B cell (primary cell): ENCODE results near the gene TJP2. TPM values are rescaled to one million over a fixed set of nuclear protein-coding genes. Genes with fewer than 3 reads are reported as not detected.

Experiments
- ATAC-seq: fragments of 200-7000 bp; cut with Tn5 transposase; one replicate; pipeline ENCODE4 v1.10.0; 2021; ENCODE audit warnings: low read depth, mild to moderate bottlenecking, moderate number of reproducible peaks, moderate library complexity
- CTCF ChIA-PET: fragments of 350-600 bp; sonication (Branson Sonifier 250); formaldehyde crosslinking; loops from one replicate; lab custom pipeline; 2021; ENCODE audit warnings: antibody characterized with exemption, inconsistent platforms; lab: Charles Lee
- POLR2A ChIA-PET: fragments of 350-600 bp; sonication (Branson Sonifier 250); formaldehyde crosslinking; loops from one replicate; lab custom pipeline; 2021; ENCODE audit warnings: antibody characterized with exemption; lab: Charles Lee
- DNase-seq: peaks from one replicate; pipeline ENCODE4 v3.0.0; 2013
- H2AFZ ChIP-seq: 2 replicates; pipeline ENCODE4 v1.6.1; 2012; ENCODE audit warnings: mild to moderate bottlenecking, low read depth, low read length; ENCODE audit not compliant: insufficient read depth, poor library complexity, severe bottlenecking
- H3K27ac ChIP-seq, 2 donors: 1 replicate in 1 of 2; 2 replicates in 1 of 2; pipeline ENCODE4 v1.5.1; 2012 to 2013; ENCODE audit warnings: low read length in 2 of 2, mild to moderate bottlenecking in 2 of 2, moderate library complexity in 1 of 2
- H3K27me3 ChIP-seq, 4 experiments: fragments of 200-600 bp in 1 of 4; sonication (generic) in 1 of 4; replicated peaks in 1 of 4; 1 replicate in 2 of 4; 2 replicates in 2 of 4; pipeline versions ENCODE4 v1.6.1 to v1.7.0; 2013 to 2016; ENCODE audit warnings: low read length in 3 of 4, mild to moderate bottlenecking in 2 of 4, mixed read lengths in 1 of 4, moderate library complexity in 1 of 4; ENCODE audit not compliant: insufficient read depth in 4 of 4, control insufficient read depth in 3 of 4; ENCODE audit errors: control extremely low read depth in 1 of 4
- H3K36me3 ChIP-seq, 2 experiments: replicated peaks in 1 of 2; 1 replicate in 1 of 2; 2 replicates in 1 of 2; pipeline versions ENCODE4 v1.6.1 to v1.7.1; 2013; ENCODE audit warnings: low read length in 1 of 2; ENCODE audit not compliant: insufficient read depth in 2 of 2, control insufficient read depth in 1 of 2; ENCODE audit errors: control extremely low read depth in 1 of 2, extremely low read depth in 1 of 2
- H3K4me1 ChIP-seq, 2 donors: fragments of 200-600 bp in 1 of 2; sonication (generic) in 1 of 2; 1 replicate in 1 of 2; 2 replicates in 1 of 2; pipeline versions ENCODE4 v1.5.1 to v1.6.1; 2013 to 2017; ENCODE audit warnings: low read length in 2 of 2; ENCODE audit not compliant: control insufficient read depth in 2 of 2, insufficient read depth in 2 of 2
- H3K4me2 ChIP-seq: replicated peaks from 2 replicates; pipeline ENCODE3; 2012; ENCODE audit warnings: mild to moderate bottlenecking, low read depth, low read length; ENCODE audit not compliant: poor library complexity, severe bottlenecking
- H3K4me3 ChIP-seq, 5 experiments: fragments of 200-600 bp in 1 of 5; sonication (generic) in 1 of 5; 1 replicate in 3 of 5; 2 replicates in 2 of 5; pipeline versions ENCODE4 v1.5.1 to v1.7.0; 2011 to 2016; ENCODE audit warnings: low read length in 4 of 5, mild to moderate bottlenecking in 4 of 5, low read depth in 2 of 5, control low read depth in 1 of 5, moderate library complexity in 1 of 5; ENCODE audit not compliant: insufficient read depth in 1 of 5; ENCODE audit errors: control extremely low read depth in 1 of 5, extremely low read depth in 1 of 5
- H3K79me2 ChIP-seq: fragments of 200-600 bp; sonication (generic); one replicate; pipeline ENCODE4 v1.6.0; 2016; ENCODE audit warnings: low read length; ENCODE audit not compliant: control insufficient read depth, insufficient read depth
- H3K9ac ChIP-seq: fragments of 200-600 bp; sonication (generic); 2 replicates; pipeline ENCODE4 v1.6.1; 2017; ENCODE audit warnings: mild to moderate bottlenecking, low read length, moderate library complexity
- H3K9me3 ChIP-seq, 3 donors: one replicate each; pipeline versions ENCODE4 v1.6.1 to v1.7.1; 2013; ENCODE audit warnings: low read length in 2 of 3; ENCODE audit not compliant: control insufficient read depth in 2 of 3, insufficient read depth in 1 of 3; ENCODE audit errors: control extremely low read depth in 1 of 3
- H4K20me1 ChIP-seq: 2 replicates; pipeline ENCODE4 v1.6.0; 2012; ENCODE audit warnings: mild to moderate bottlenecking, low read length; ENCODE audit not compliant: insufficient read depth, control insufficient read depth, poor library complexity, severe bottlenecking
- H3K27ac Mint-ChIP-seq: one replicate; pipeline ENCODE4 v1.8.0; 2021; ENCODE audit warnings: mixed read lengths
- H3K27me3 Mint-ChIP-seq: one replicate; pipeline ENCODE4 v1.8.0; 2021; ENCODE audit warnings: mixed read lengths
- H3K4me1 Mint-ChIP-seq: one replicate; pipeline ENCODE4 v1.8.0; 2021; ENCODE audit warnings: mixed read lengths
- H3K4me3 Mint-ChIP-seq: one replicate; pipeline ENCODE4 v1.8.0; 2021; ENCODE audit warnings: mixed read lengths
- H3K9me3 Mint-ChIP-seq: one replicate; pipeline ENCODE4 v1.8.0; 2022; ENCODE audit warnings: mixed read lengths; ENCODE audit not compliant: insufficient read depth
- CTCF ChIP-seq: fragments of 200-600 bp; IDR thresholded peaks from one replicate; pipeline ENCODE4 v1.8.0; 2022; ENCODE audit warnings: antibody characterized with exemption, mild to moderate bottlenecking
- EZH2 ChIP-seq: IDR thresholded peaks from 2 replicates; pipeline ENCODE4 v1.6.1; 2012; ENCODE audit warnings: borderline replicate concordance, low read depth, mild to moderate bottlenecking, moderate library complexity, low read length; ENCODE audit not compliant: insufficient read depth, poor library complexity, severe bottlenecking
- WGBS: methylation state at CpG from one replicate; pipeline ENCODE4 v1.1.5; 2013; ENCODE audit warnings: missing lambda C conversion rate; ENCODE audit not compliant: insufficient coverage; 5-methylcytosine and 5-hydroxymethylcytosine counted together
- intact Hi-C: fragments of 100-400 bp; cut with micrococcal nuclease; formaldehyde crosslinking; loops from one replicate; pipeline ENCODE4 v1.10.0; 2022
- polyA plus RNA-seq: library from polyadenylated mRNA; depleted of rRNA; stranded (reverse); fragments of >200 nt; gene quantifications from 2 replicates; pipeline ENCODE4 v1.2.3, GENCODE V29; 2012
- total RNA-seq, 2 donors: library from RNA; stranded (reverse); fragments of 120-200 nt in 1 of 2; gene quantifications; 1 replicate in 1 of 2; 2 replicates in 1 of 2; pipeline versions ENCODE4 v1.2.3 to v1.2.4, GENCODE V29; 2013 to 2022

TJP2 gene
- total and polyA plus RNA-seq, 2 donors (not counting 1 experiment from before 2014, with no cell fraction given), result 1.2 to 2.3 TPM

- Histone ChIP-seq H3K27me3 (peaks cover 0 to 10% (median 1%) of the 10 kb centered on the region in 4 experiments), H4K20me1 (no peaks in the 10 kb centered on the region), H3K9me3 (no peaks in the 10 kb centered on the region), H3K79me2 (no peaks in the 10 kb centered on the region), H3K4me3 (no peak overlapping the region), H2AFZ (no peak overlapping the region), H3K27ac (no peak overlapping the region), H3K9ac (no peak overlapping the region), H3K4me1 (no peaks in the 10 kb centered on the region), H3K36me3 (no peaks in the 10 kb centered on the region), H3K4me2 (no peak overlapping the region)
- ATAC-seq (no peak), DNase-seq (no peak)
- no peak overlapping the region for H3K27ac Mint-ChIP-seq
- no peaks in the 10 kb centered on the region for H3K4me1 Mint-ChIP-seq
- intact Hi-C loops, result no loop called here
- ChIA-PET POLR2A (no interaction called here), CTCF (no interaction called here)
- 97% methylated on average over 6 of the region's 9 CpGs for WGBS
- H3K27me3 Mint-ChIP-seq, result peaks cover 26% of the 10 kb centered on the region
- H3K9me3 Mint-ChIP-seq, result no peaks in the 10 kb centered on the region
- H3K4me3 Mint-ChIP-seq, result no peak overlapping the region
- no peak for TF ChIP-seq CTCF
- TF ChIP-seq EZH2, result no peak
Observed at GRCh38 chr9:69265891-69266290, 91.8 kb downstream of the TJP2 start.

- Mint-ChIP-seq H3K9me3 (peaks cover 2% of the 10 kb centered on the region), H3K27me3 (peaks cover 17% of the 10 kb centered on the region), H3K27ac (no peak overlapping the region), H3K4me1 (no peaks in the 10 kb centered on the region), H3K4me3 (no peak overlapping the region)
- Histone ChIP-seq H3K4me1 (no peaks in the 10 kb centered on the region), H3K4me2 (no peak overlapping the region), H2AFZ (no peak overlapping the region), H3K36me3 (no peaks in the 10 kb centered on the region), H3K9me3 (peaks cover 0 to 4% (median 0%) of the 10 kb centered on the region in 3 donors), H3K27ac (no peak overlapping the region), H3K27me3 (peaks cover 0 to 6% (median 0%) of the 10 kb centered on the region in 4 experiments), H3K9ac (no peak overlapping the region), H3K79me2 (no peaks in the 10 kb centered on the region), H4K20me1 (no peaks in the 10 kb centered on the region), H3K4me3 (no peak overlapping the region)
- TF ChIP-seq EZH2, result no peak
- TF ChIP-seq CTCF, result no peak
- ATAC-seq, result no peak
- intact Hi-C loops, result no loop called here
- CTCF ChIA-PET, result interaction anchor here (0.7 kb wide), 1 partner anchor 555 kb away, joined by 3 read pairs; no protein-coding TSS in a partner anchor
- POLR2A ChIA-PET, result no interaction called here
- WGBS, result no CpG with 5 or more reads among the region's 1 CpG
- DNase-seq, result no peak
Observed at GRCh38 chr9:69272212-69272611, 98.1 kb downstream of the TJP2 start.
